GM12878 (cell line): ENCODE measurements around the gene SEMA4F. TPM values are rescaled to one million over a fixed set of nuclear protein-coding genes. Genes with fewer than 3 reads are reported as not detected.

ENCODE experiments used
- ATAC-seq: fragments of 200-7000 bp; cut with Tn5 transposase; 3 replicates; pipeline ENCODE4 v1.9.1; 2020; ENCODE audit warnings: mild to moderate bottlenecking, moderate library complexity
- BruUV-seq: library from RNA; stranded (reverse); fragments of 400-500 nt; replicated peaks from 2 replicates; lab custom pipeline; 2021; lab: Mats Ljungman, UMichigan
- CTCF ChIA-PET: fragments of 300-600 bp; sonication (Branson Sonifier 250); formaldehyde crosslinking; extraction: SDS; loops from one replicate; lab custom pipeline; 2021; ENCODE audit warnings: inconsistent platforms; lab: Yijun Ruan, JAX
- POLR2A ChIA-PET: fragments of 350-600 bp; formaldehyde crosslinking; extraction: SDS; loops from one replicate; lab custom pipeline; 2021; ENCODE audit warnings: inconsistent platforms; lab: Charles Lee
- RAD21 ChIA-PET: fragments of 300-600 bp; sonication (Branson Sonifier 250); formaldehyde crosslinking; loops from one replicate; lab custom pipeline; 2023; ENCODE audit warnings: antibody characterized with exemption; ENCODE audit not compliant: unreplicated experiment; lab: Charles Lee
- SMC1A ChIA-PET: fragments of 300-600 bp; sonication (Branson Sonifier 250); formaldehyde crosslinking; loops from one replicate; lab custom pipeline; 2023; ENCODE audit not compliant: unreplicated experiment, uncharacterized antibody; lab: Charles Lee
- DNase-seq: peaks from one replicate; pipeline ENCODE4 v3.0.0-alpha.2; 2011; ENCODE audit warnings: low read depth, low spot score
- FAIRE-seq: peaks from 3 replicates; lab custom pipeline; 2011; peaks lifted over from hg19 to GRCh38; lab: Jason Lieb, UNC
- H2AFZ ChIP-seq: 2 replicates; pipeline ENCODE4 v1.6.0; 2011; ENCODE audit warnings: low read depth, low read length, control low read depth; ENCODE audit not compliant: control insufficient read depth
- H3K27ac ChIP-seq: 2 replicates; pipeline ENCODE4 v1.5.1; 2011; ENCODE audit warnings: control low read depth; ENCODE audit not compliant: control insufficient read depth, insufficient read depth
- H3K27me3 ChIP-seq, 2 experiments: replicated peaks in 1 of 2; 2 replicates each; pipeline versions ENCODE4 v1.6.0 to v1.6.1; 2011; ENCODE audit warnings: low read length in 1 of 2; ENCODE audit not compliant: control insufficient read depth in 2 of 2, insufficient read depth in 2 of 2
- H3K36me3 ChIP-seq, 2 experiments: 2 replicates each; pipeline ENCODE4 v1.5.1; 2011; ENCODE audit warnings: low read length in 1 of 2; ENCODE audit not compliant: control insufficient read depth in 2 of 2, insufficient read depth in 2 of 2
- H3K4me1 ChIP-seq: 2 replicates; pipeline ENCODE4 v1.6.1; 2011; ENCODE audit warnings: mild to moderate bottlenecking, low read length, moderate library complexity, mixed read lengths; ENCODE audit not compliant: control insufficient read depth, insufficient read depth
- H3K4me2 ChIP-seq: 2 replicates; pipeline ENCODE4 v1.6.0; 2011; ENCODE audit warnings: control low read depth; ENCODE audit not compliant: control insufficient read depth, insufficient read depth
- H3K4me3 ChIP-seq: fragments of 200-600 bp; sonication (generic); 2 replicates; pipeline ENCODE4 v1.5.1; 2016
- H3K79me2 ChIP-seq: 2 replicates; pipeline ENCODE4 v1.6.0; 2011; ENCODE audit warnings: low read length; ENCODE audit not compliant: control insufficient read depth, insufficient read depth
- H3K9ac ChIP-seq: 2 replicates; pipeline ENCODE4 v1.8.0; 2011; ENCODE audit warnings: low read length, control low read depth, mixed read lengths; ENCODE audit not compliant: control insufficient read depth, insufficient read depth
- H3K9me3 ChIP-seq: replicated peaks from 3 replicates; pipeline ENCODE4 v1.5.1; 2011; ENCODE audit warnings: mild to moderate bottlenecking, low read length; ENCODE audit not compliant: control insufficient read depth, insufficient read depth
- H4K20me1 ChIP-seq: 2 replicates; pipeline ENCODE4 v1.6.0; 2011; ENCODE audit not compliant: control insufficient read depth, insufficient read depth
- BCL11A ChIP-seq: IDR thresholded peaks from 2 replicates; pipeline ENCODE4 v1.6.1; 2011; ENCODE audit warnings: low read depth, low read length
- HDAC6 ChIP-seq: fragments of 200-600 bp; sonication (generic); IDR thresholded peaks from one replicate; pipeline ENCODE4 v1.8.0; 2017; ENCODE audit warnings: antibody characterized with exemption; ENCODE audit not compliant: unreplicated experiment
- JUNB ChIP-seq: IDR thresholded peaks from 2 replicates; pipeline ENCODE4 v1.6.1; 2016; ENCODE audit warnings: antibody characterized with exemption, mild to moderate bottlenecking
- KLF5 ChIP-seq: fragments of 450-650 bp; IDR thresholded peaks from 2 replicates; pipeline ENCODE4 v1.6.1; 2014; ENCODE audit warnings: mild to moderate bottlenecking; ENCODE audit not compliant: partially characterized antibody
- NFIC ChIP-seq: IDR thresholded peaks from 2 replicates; pipeline ENCODE4 v1.6.1; 2012; ENCODE audit warnings: low read depth, mild to moderate bottlenecking, inconsistent platforms, low read length, moderate library complexity
- RELA ChIP-seq: fragments of 450-650 bp; IDR thresholded peaks from 2 replicates; pipeline ENCODE4 v1.8.0; 2014; ENCODE audit warnings: borderline replicate concordance; ENCODE audit not compliant: partially characterized antibody
- TCF3 ChIP-seq: IDR thresholded peaks from 2 replicates; pipeline ENCODE4 v1.6.1; 2012; ENCODE audit warnings: low read depth, mild to moderate bottlenecking, low read length, borderline replicate concordance; ENCODE audit not compliant: insufficient read depth
- ZNF207 ChIP-seq: fragments of 450-650 bp; IDR thresholded peaks from 2 replicates; pipeline ENCODE4 v1.6.1; 2014; ENCODE audit warnings: antibody characterized with exemption, mild to moderate bottlenecking, borderline replicate concordance
- WGBS: methylation state at CpG from one replicate; pipeline ENCODE4 v1.1.6; 2016; ENCODE audit warnings: low lambda C conversion rate; ENCODE audit not compliant: insufficient replicate concordance, insufficient coverage; ENCODE audit errors: missing lambda C conversion rate; 5-methylcytosine and 5-hydroxymethylcytosine counted together
- in situ Hi-C: fragments of 300-500 bp; cut with MboI; formaldehyde crosslinking; loops from 9 replicates; pipeline ENCODE4 v1.14.3; 2018; ENCODE audit warnings: mixed read lengths
- intact Hi-C: fragments of 100-400 bp; cut with micrococcal nuclease; formaldehyde crosslinking; loops from one replicate; pipeline ENCODE4 v1.14.2; 2022; ENCODE audit not compliant: unreplicated experiment
- polyA plus RNA-seq, 11 experiments: library from polyadenylated mRNA; depleted of rRNA in 4 of 11; unstranded in 6 of 11; stranded (reverse) in 5 of 11; fragments of >200 nt; fragmentation: Nextera tagmentation in 4 of 11; fragmentation: Illumina TruSeq in 1 of 11; extraction: Ambion mirVana in 4 of 11; extraction: Trizol in 1 of 11; gene quantifications; 1 replicate in 1 of 11; 2 replicates in 10 of 11; pipeline versions ENCODE4 v1.2.1 to v1.2.3, GENCODE V29; 2011 to 2016; ENCODE audit warnings: inconsistent platforms in 2 of 11, missing spikeins in 2 of 11, low read depth in 1 of 11
- total RNA-seq, 4 experiments: library from RNA; depleted of rRNA in 3 of 4; stranded (reverse); fragments of >200 nt in 3 of 4; fragmentation: Illumina TruSeq in 1 of 4; extraction: Trizol in 1 of 4; gene quantifications; 2 replicates each; pipeline versions ENCODE4 v1.2.1 to v1.2.3, GENCODE V29; 2013 to 2021
- TF ChIP-seq, protein P1 (sequence below): fragments of 450-650 bp; IDR thresholded peaks from 2 replicates; pipeline ENCODE4 v1.6.1; 2017; ENCODE audit warnings: mild to moderate bottlenecking
- TF ChIP-seq, protein P2 (sequence below): fragments of 450-650 bp; formaldehyde crosslinking; IDR thresholded peaks from 2 replicates; pipeline ENCODE4 v1.4.0; 2020; ENCODE audit warnings: mild to moderate bottlenecking, moderate library complexity
- TF ChIP-seq, protein P3 (sequence below): IDR thresholded peaks from 2 replicates; pipeline ENCODE4 v1.6.1; 2011; ENCODE audit warnings: borderline replicate concordance, low read depth, mild to moderate bottlenecking, moderate library complexity, low read length; ENCODE audit not compliant: insufficient read depth, poor library complexity, severe bottlenecking

SEMA4F gene
- total and polyA plus RNA-seq, 10 of the 15 experiments (the other 5 are each of a cell fraction or from before 2014, with no cell fraction given) = 0.26 to 3.0 (median 2.1) TPM

DNA sequence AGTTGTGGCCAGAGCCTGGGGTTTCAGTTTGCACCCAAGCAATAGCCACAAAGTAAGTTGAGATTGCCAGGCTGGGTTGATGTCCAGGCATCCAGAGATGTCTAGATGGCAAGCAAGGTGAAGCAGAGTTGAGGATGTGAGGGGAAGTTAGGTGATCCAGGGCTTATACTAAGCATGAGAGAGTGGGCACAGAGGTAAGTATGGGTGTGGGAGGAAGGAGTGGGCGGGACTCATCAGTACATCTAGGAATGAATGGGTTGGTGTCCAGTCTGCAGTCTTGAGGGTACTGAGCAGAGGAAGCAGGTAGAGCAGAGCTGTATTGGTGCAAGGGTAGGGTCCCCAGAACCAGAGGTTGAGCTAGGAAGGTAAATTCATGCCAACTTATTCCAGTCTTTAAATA is 1.5 kb downstream of the SEMA4F start:
- Histone ChIP-seq H4K20me1 (no peaks in the 10 kb centered on the region), H3K4me2 (no peak overlapping the region), H3K9ac (no peak overlapping the region), H3K4me3 (no peak overlapping the region), H3K27ac (no peak overlapping the region), H3K79me2 (no peaks in the 10 kb centered on the region), H3K4me1 (peaks cover 8% of the 10 kb centered on the region), H2AFZ (no peak overlapping the region), H3K9me3 (no peaks in the 10 kb centered on the region), H3K36me3 (no peaks in the 10 kb centered on the region), H3K27me3 (no peaks in the 10 kb centered on the region)
- BruUV-seq = no TSS peak
- 100% methylated on average over 1 of the region's 1 CpG for WGBS
- SMC1A ChIA-PET = no interaction called here
- CTCF ChIA-PET = no interaction called here
- no peak for DNase-seq
- TF ChIP-seq RELA (no peak), BCL11A (no peak), HDAC6 (no peak), JUNB (no peak)
- TF ChIP-seq, protein P1, sequence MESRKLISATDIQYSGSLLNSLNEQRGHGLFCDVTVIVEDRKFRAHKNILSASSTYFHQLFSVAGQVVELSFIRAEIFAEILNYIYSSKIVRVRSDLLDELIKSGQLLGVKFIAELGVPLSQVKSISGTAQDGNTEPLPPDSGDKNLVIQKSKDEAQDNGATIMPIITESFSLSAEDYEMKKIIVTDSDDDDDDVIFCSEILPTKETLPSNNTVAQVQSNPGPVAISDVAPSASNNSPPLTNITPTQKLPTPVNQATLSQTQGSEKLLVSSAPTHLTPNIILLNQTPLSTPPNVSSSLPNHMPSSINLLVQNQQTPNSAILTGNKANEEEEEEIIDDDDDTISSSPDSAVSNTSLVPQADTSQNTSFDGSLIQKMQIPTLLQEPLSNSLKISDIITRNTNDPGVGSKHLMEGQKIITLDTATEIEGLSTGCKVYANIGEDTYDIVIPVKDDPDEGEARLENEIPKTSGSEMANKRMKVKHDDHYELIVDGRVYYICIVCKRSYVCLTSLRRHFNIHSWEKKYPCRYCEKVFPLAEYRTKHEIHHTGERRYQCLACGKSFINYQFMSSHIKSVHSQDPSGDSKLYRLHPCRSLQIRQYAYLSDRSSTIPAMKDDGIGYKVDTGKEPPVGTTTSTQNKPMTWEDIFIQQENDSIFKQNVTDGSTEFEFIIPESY = no peak
- in situ Hi-C loops (no loop called here), intact Hi-C loops (no loop called here)
- FAIRE-seq = no peak
- POLR2A ChIA-PET = interaction anchor here (0.5 kb wide), 1 partner anchor 10 kb away, joined by 3 read pairs; no protein-coding TSS in a partner anchor
- no peak for ATAC-seq
- RAD21 ChIA-PET = no interaction called here

DNA sequence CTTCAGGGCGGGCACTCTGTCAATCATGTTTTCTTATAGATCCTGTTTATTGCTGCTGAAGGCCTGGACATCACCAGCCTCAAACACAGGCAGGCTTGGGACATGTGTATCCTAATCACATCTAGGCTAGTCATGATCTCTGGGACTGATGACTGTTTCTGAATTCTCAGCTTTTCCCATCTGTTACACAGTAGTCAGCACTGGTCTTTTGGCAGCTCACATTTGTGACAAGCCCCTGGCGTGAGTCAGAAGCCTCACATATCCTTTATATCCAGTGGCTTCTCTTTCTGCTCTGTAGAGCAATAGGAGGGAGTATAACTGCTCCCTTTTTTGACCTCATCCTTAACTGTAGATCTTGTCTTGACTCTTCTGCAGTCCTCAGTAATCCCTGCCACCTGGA is 4.5 kb downstream of the SEMA4F start:
- no TSS peak for BruUV-seq
- TF ChIP-seq, protein P2, sequence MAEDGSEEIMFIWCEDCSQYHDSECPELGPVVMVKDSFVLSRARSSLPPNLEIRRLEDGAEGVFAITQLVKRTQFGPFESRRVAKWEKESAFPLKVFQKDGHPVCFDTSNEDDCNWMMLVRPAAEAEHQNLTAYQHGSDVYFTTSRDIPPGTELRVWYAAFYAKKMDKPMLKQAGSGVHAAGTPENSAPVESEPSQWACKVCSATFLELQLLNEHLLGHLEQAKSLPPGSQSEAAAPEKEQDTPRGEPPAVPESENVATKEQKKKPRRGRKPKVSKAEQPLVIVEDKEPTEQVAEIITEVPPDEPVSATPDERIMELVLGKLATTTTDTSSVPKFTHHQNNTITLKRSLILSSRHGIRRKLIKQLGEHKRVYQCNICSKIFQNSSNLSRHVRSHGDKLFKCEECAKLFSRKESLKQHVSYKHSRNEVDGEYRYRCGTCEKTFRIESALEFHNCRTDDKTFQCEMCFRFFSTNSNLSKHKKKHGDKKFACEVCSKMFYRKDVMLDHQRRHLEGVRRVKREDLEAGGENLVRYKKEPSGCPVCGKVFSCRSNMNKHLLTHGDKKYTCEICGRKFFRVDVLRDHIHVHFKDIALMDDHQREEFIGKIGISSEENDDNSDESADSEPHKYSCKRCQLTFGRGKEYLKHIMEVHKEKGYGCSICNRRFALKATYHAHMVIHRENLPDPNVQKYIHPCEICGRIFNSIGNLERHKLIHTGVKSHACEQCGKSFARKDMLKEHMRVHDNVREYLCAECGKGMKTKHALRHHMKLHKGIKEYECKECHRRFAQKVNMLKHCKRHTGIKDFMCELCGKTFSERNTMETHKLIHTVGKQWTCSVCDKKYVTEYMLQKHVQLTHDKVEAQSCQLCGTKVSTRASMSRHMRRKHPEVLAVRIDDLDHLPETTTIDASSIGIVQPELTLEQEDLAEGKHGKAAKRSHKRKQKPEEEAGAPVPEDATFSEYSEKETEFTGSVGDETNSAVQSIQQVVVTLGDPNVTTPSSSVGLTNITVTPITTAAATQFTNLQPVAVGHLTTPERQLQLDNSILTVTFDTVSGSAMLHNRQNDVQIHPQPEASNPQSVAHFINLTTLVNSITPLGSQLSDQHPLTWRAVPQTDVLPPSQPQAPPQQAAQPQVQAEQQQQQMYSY (CRISPR knock-in tag) = no peak
- TF ChIP-seq TCF3 (no peak), KLF5 (no peak), ZNF207 (no peak), NFIC (no peak)
- TF ChIP-seq, protein P3, sequence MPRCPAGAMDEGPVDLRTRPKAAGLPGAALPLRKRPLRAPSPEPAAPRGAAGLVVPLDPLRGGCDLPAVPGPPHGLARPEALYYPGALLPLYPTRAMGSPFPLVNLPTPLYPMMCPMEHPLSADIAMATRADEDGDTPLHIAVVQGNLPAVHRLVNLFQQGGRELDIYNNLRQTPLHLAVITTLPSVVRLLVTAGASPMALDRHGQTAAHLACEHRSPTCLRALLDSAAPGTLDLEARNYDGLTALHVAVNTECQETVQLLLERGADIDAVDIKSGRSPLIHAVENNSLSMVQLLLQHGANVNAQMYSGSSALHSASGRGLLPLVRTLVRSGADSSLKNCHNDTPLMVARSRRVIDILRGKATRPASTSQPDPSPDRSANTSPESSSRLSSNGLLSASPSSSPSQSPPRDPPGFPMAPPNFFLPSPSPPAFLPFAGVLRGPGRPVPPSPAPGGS = no peak

More for the DNA sequence above, 4.5 kb downstream of the SEMA4F start:
- no peak overlapping the region for H2AFZ ChIP-seq
- CTCF ChIA-PET = no interaction called here
- no peak overlapping the region for H3K9ac ChIP-seq
- DNase-seq (no peak), FAIRE-seq (no peak), ATAC-seq (no peak)
- H4K20me1 ChIP-seq = no peaks in the 10 kb centered on the region
- 35% methylated on average over 2 of the region's 2 CpGs for WGBS
- H3K79me2 ChIP-seq = no peaks in the 10 kb centered on the region
- peaks cover 7% of the 10 kb centered on the region for H3K4me1 ChIP-seq
- no peak overlapping the region for H3K4me2 ChIP-seq
- intact Hi-C loops = no loop called here
- H3K4me3 ChIP-seq = no peak overlapping the region
- RAD21 ChIA-PET = no interaction called here
- in situ Hi-C loops = no loop called here
- no peaks in the 10 kb centered on the region for H3K36me3 ChIP-seq
- POLR2A ChIA-PET = interaction anchor here (0.5 kb wide), 1 partner anchor 10 kb away, joined by 4 read pairs; no protein-coding TSS in a partner anchor
- SMC1A ChIA-PET = no interaction called here
- H3K9me3 ChIP-seq = no peaks in the 10 kb centered on the region
- no peak overlapping the region for H3K27ac ChIP-seq
- no peaks in the 10 kb centered on the region for H3K27me3 ChIP-seq
